Panc1 (cell line): ENCODE data around the gene ADAMTS19. TPM values are rescaled to one million over a fixed set of nuclear protein-coding genes. Genes with fewer than 3 reads are reported as not detected.

ENCODE experiments used
- ATAC-seq: fragments of 200-7000 bp; cut with Tn5 transposase; 2 replicates; pipeline ENCODE4 v1.9.1; 2020; ENCODE audit warnings: mild to moderate bottlenecking, moderate library complexity
- Bru-seq: library from RNA; stranded (reverse); fragments of 400-500 nt; gene quantifications from one replicate; lab custom pipeline; 2021; lab: Mats Ljungman, UMichigan
- BruChase-seq, 2 experiments: library from RNA; stranded (reverse); fragments of 400-500 nt; gene quantifications; one replicate each; lab custom pipeline; 2021; lab: Mats Ljungman, UMichigan
- BruUV-seq: library from RNA; stranded (reverse); fragments of 400-500 nt; replicated peaks from 2 replicates; lab custom pipeline; 2021; lab: Mats Ljungman, UMichigan
- CTCF ChIA-PET: fragments of 300-600 bp; sonication (Branson Sonifier 250); formaldehyde crosslinking; loops from one replicate; lab custom pipeline; 2022; ENCODE audit warnings: antibody characterized with exemption; lab: Charles Lee
- POLR2A ChIA-PET: fragments of 300-600 bp; sonication (Branson Sonifier 250); formaldehyde crosslinking; loops from one replicate; lab custom pipeline; 2022; ENCODE audit warnings: antibody characterized with exemption; lab: Charles Lee
- DNase-seq: peaks from one replicate; pipeline ENCODE4 v3.0.0-alpha.2; 2010; ENCODE audit warnings: low read depth, low spot score
- H3K27ac ChIP-seq: 2 replicates; pipeline ENCODE4 v1.5.1; 2011; ENCODE audit warnings: mild to moderate bottlenecking, low read length, inconsistent platforms
- H3K27me3 ChIP-seq: fragments of 200-500 bp; sonication (Bioruptor generic); 2 replicates; pipeline ENCODE4 v1.6.0; 2014; ENCODE audit warnings: low read length, inconsistent platforms; ENCODE audit not compliant: control insufficient read depth, insufficient read depth
- H3K36me3 ChIP-seq: fragments of 200-500 bp; sonication (Bioruptor generic); 2 replicates; pipeline ENCODE4 v1.5.1; 2014; ENCODE audit warnings: inconsistent platforms, mild to moderate bottlenecking, low read length, moderate library complexity; ENCODE audit not compliant: control insufficient read depth, insufficient read depth
- H3K4me1 ChIP-seq: 2 replicates; pipeline ENCODE4 v1.5.1; 2011; ENCODE audit warnings: inconsistent platforms, mild to moderate bottlenecking, low read length, moderate library complexity; ENCODE audit not compliant: control insufficient read depth, insufficient read depth
- H3K4me3 ChIP-seq, 2 experiments: 2 replicates each; pipeline ENCODE4 v1.5.1; 2011 to 2012; ENCODE audit warnings: low read depth in 2 of 2, low read length in 2 of 2, mild to moderate bottlenecking in 2 of 2, inconsistent platforms in 1 of 2, moderate library complexity in 1 of 2
- H3K9me3 ChIP-seq: fragments of 200-500 bp; sonication (Bioruptor generic); 2 replicates; pipeline ENCODE4 v1.5.1; 2014; ENCODE audit warnings: low read depth, mild to moderate bottlenecking, inconsistent platforms, low read length, moderate library complexity; ENCODE audit not compliant: control insufficient read depth, insufficient read depth
- CTCF ChIP-seq: fragments of 450-650 bp; IDR thresholded peaks from 2 replicates; pipeline ENCODE4 v1.5.1; 2017; ENCODE audit warnings: mild to moderate bottlenecking
- POLR2AphosphoS5 ChIP-seq: IDR thresholded peaks from 2 replicates; pipeline ENCODE4 v1.6.1; 2012; ENCODE audit warnings: mild to moderate bottlenecking, low read depth, low read length, moderate library complexity
- REST ChIP-seq, 2 experiments: IDR thresholded peaks; 2 replicates each; pipeline ENCODE4 v1.6.1; 2011 to 2012; ENCODE audit warnings: low read depth in 2 of 2, control low read depth in 1 of 2, low read length in 1 of 2, mild to moderate bottlenecking in 1 of 2, moderate library complexity in 1 of 2; ENCODE audit not compliant: insufficient read depth in 1 of 2
- SIN3A ChIP-seq: IDR thresholded peaks from 2 replicates; pipeline ENCODE4 v1.6.1; 2012; ENCODE audit warnings: low read depth, mild to moderate bottlenecking, low read length, moderate library complexity, borderline replicate concordance; ENCODE audit not compliant: insufficient read depth
- TCF7L2 ChIP-seq: IDR thresholded peaks from 2 replicates; pipeline ENCODE4 v1.6.1; 2011; ENCODE audit warnings: mild to moderate bottlenecking, low read depth, low read length, inconsistent platforms
- in situ Hi-C: cut with HindIII; loops from 2 replicates; pipeline ENCODE4 v1.10.0; 2016; ENCODE audit warnings: low sequenced_read_pairs, low pct_unique_long_range_greater_than_20kb
- intact Hi-C: fragments of 100-400 bp; cut with micrococcal nuclease; formaldehyde crosslinking; loops from one replicate; pipeline ENCODE4 v1.10.0; 2022; ENCODE audit not compliant: unreplicated experiment
- long read RNA-seq: library from polyadenylated mRNA; unstranded; transcript quantifications from one replicate; pipeline ENCODE4 v2.0.0, GENCODE V29; 2021; ENCODE audit not compliant: unreplicated experiment
- polyA plus RNA-seq: library from polyadenylated mRNA; unstranded; fragments of >200 nt; gene quantifications from one replicate; pipeline ENCODE4 v1.2.1, GENCODE V29; 2012; ENCODE audit warnings: missing spikeins; ENCODE audit not compliant: insufficient read length
- total RNA-seq: library from RNA; stranded (reverse); gene quantifications from one replicate; pipeline ENCODE4 v1.2.1, GENCODE V29; 2021; ENCODE audit not compliant: unreplicated experiment

Gene ADAMTS19
- total RNA-seq (not detected), Bru-seq, nascent RNA (percentile 11 among the genes with signal in this experiment), BruChase-seq, experiment 1, labeled RNA remaining after a 2-hour chase (percentile 13 among the genes with signal in this experiment), BruChase-seq, experiment 2, labeled RNA remaining after a 6-hour chase (percentile 10 among the genes with signal in this experiment)
- polyA plus RNA-seq: not detected
- long read RNA-seq: 0 reads

- POLR2A ChIA-PET: no interaction called here
- Histone ChIP-seq H3K4me1 (peaks cover 2% of the 10 kb centered on the region; the same call in 1 of the 2 replicates), H3K36me3 (no peaks in the 10 kb centered on the region), H3K27me3 (peaks cover 22% of the 10 kb centered on the region), H3K27ac (no peak within 1 kb of the TSS), H3K9me3 (no peaks in the 10 kb centered on the region), H3K4me3 (peak within 1 kb of the TSS; percentile 26 to 50)
- CTCF ChIA-PET: interaction anchor here (0.6 kb wide), 1 partner anchor 229 kb away, joined by 3 read pairs; no protein-coding TSS in a partner anchor
- no peak for DNase-seq
- intact Hi-C loops (no loop called here), in situ Hi-C loops (no loop called here)
- peak; percentile 86 for ATAC-seq
- TF ChIP-seq TCF7L2 (no peak), CTCF (no peak), REST (IDR thresholded peaks at IDR 0.05; ENCODE audit: insufficient read depth in 1 of 2, low read depth in 2 of 2, low read length in 1 of 2) (no peak), POLR2AphosphoS5 (no peak), SIN3A (no peak)
- no TSS peak for BruUV-seq
Measured at GRCh38 chr5:129459777-129460671, at the start of gene ADAMTS19. Gene ADAMTS19, plus strand, starts transcription at chr5:129460298. Its CDS starts 94 bp downstream, at chr5:129460392.

GRCh38 chr5:129410488-129410887 is 49.6 kb upstream of the ADAMTS19 start:
- H3K27me3 ChIP-seq: no peaks in the 10 kb centered on the region
- CTCF ChIA-PET: no interaction called here
- H3K4me1 ChIP-seq: no peaks in the 10 kb centered on the region
- H3K4me3 ChIP-seq: no peak overlapping the region
- no peaks in the 10 kb centered on the region for H3K9me3 ChIP-seq
- BruUV-seq: no TSS peak
- no peak for ATAC-seq
- POLR2A ChIA-PET: no interaction called here
- in situ Hi-C loops (no loop called here), intact Hi-C loops (no loop called here)
- no peak overlapping the region for H3K27ac ChIP-seq
- DNase-seq: no peak
- no peaks in the 10 kb centered on the region for H3K36me3 ChIP-seq
- TF ChIP-seq POLR2AphosphoS5 (no peak), CTCF (no peak), REST (IDR thresholded peaks at IDR 0.05; ENCODE audit: insufficient read depth in 1 of 2, low read depth in 2 of 2, low read length in 1 of 2) (no peak), TCF7L2 (no peak), SIN3A (no peak)
